Osteoblast (primary cell): Measurements from ENCODE around the gene FBXO36. TPM values are rescaled to one million over a fixed set of nuclear protein-coding genes. Genes with fewer than 3 reads are reported as not detected.

Experiments
- DNase-seq: peaks from one replicate; pipeline ENCODE4 v3.0.0; 2011; ENCODE audit warnings: low spot score, mixed read lengths; ENCODE audit not compliant: insufficient read length; ENCODE audit errors: missing footprints
- H2AFZ ChIP-seq: 2 replicates; pipeline ENCODE4 v1.6.0; 2011; ENCODE audit warnings: mild to moderate bottlenecking, low read length
- H3K27ac ChIP-seq: 2 replicates; pipeline ENCODE4 v1.5.1; 2011; ENCODE audit warnings: mild to moderate bottlenecking, low read depth, low read length, moderate library complexity
- H3K27me3 ChIP-seq: 2 replicates; pipeline ENCODE4 v1.6.0; 2012; ENCODE audit warnings: mild to moderate bottlenecking, control low read depth, inconsistent platforms, low read length, moderate library complexity; ENCODE audit not compliant: insufficient read depth
- H3K36me3 ChIP-seq: 2 replicates; pipeline ENCODE4 v1.5.1; 2011; ENCODE audit warnings: mild to moderate bottlenecking, low read length, control low read depth, moderate library complexity; ENCODE audit not compliant: insufficient read depth
- H3K4me1 ChIP-seq: 2 replicates; pipeline ENCODE4 v1.5.1; 2011; ENCODE audit warnings: mild to moderate bottlenecking, low read length, control low read depth, moderate library complexity; ENCODE audit not compliant: insufficient read depth
- H3K4me2 ChIP-seq: 2 replicates; pipeline ENCODE4 v1.6.0; 2011; ENCODE audit warnings: mild to moderate bottlenecking, low read length; ENCODE audit not compliant: insufficient read depth
- H3K4me3 ChIP-seq: fragments of 200-600 bp; sonication (generic); 3 replicates; pipeline ENCODE4 v1.5.1; 2012; ENCODE audit warnings: mild to moderate bottlenecking, low read length, inconsistent platforms; ENCODE audit not compliant: insufficient read depth
- H3K79me2 ChIP-seq: 2 replicates; pipeline ENCODE4 v1.6.0; 2012; ENCODE audit warnings: mild to moderate bottlenecking, low read length, control low read depth, inconsistent platforms; ENCODE audit not compliant: insufficient read depth
- H3K9me3 ChIP-seq: 2 replicates; pipeline ENCODE4 v1.5.1; 2011; ENCODE audit warnings: low read depth, low read length, control low read depth
- H4K20me1 ChIP-seq: 2 replicates; pipeline ENCODE4 v1.6.0; 2012; ENCODE audit warnings: mild to moderate bottlenecking, low read length, control low read depth; ENCODE audit not compliant: insufficient read depth
- total RNA-seq: library from RNA; depleted of rRNA; stranded (reverse); fragments of >200 nt; gene quantifications from 2 replicates; pipeline ENCODE4 v1.2.3, GENCODE V29; 2012
- TF ChIP-seq, protein P1 (sequence below): IDR thresholded peaks from 2 replicates; pipeline ENCODE4 v1.5.1; 2011; ENCODE audit warnings: mild to moderate bottlenecking, low read depth, low read length, moderate library complexity; ENCODE audit errors: extremely low read depth

FBXO36 gene
- total RNA-seq, 1 donor, result 6.9 TPM

- H4K20me1 ChIP-seq, result peaks cover 44% of the 10 kb centered on the region
- H2AFZ ChIP-seq, result no peak overlapping the region
- H3K36me3 ChIP-seq, result no peaks in the 10 kb centered on the region
- H3K4me3 ChIP-seq, result no peak overlapping the region
- TF ChIP-seq, protein P1, sequence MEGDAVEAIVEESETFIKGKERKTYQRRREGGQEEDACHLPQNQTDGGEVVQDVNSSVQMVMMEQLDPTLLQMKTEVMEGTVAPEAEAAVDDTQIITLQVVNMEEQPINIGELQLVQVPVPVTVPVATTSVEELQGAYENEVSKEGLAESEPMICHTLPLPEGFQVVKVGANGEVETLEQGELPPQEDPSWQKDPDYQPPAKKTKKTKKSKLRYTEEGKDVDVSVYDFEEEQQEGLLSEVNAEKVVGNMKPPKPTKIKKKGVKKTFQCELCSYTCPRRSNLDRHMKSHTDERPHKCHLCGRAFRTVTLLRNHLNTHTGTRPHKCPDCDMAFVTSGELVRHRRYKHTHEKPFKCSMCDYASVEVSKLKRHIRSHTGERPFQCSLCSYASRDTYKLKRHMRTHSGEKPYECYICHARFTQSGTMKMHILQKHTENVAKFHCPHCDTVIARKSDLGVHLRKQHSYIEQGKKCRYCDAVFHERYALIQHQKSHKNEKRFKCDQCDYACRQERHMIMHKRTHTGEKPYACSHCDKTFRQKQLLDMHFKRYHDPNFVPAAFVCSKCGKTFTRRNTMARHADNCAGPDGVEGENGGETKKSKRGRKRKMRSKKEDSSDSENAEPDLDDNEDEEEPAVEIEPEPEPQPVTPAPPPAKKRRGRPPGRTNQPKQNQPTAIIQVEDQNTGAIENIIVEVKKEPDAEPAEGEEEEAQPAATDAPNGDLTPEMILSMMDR, result no peak
- peaks cover 99% of the 10 kb centered on the region for H3K79me2 ChIP-seq
- no peak for DNase-seq
- H3K4me1 ChIP-seq, result no peaks in the 10 kb centered on the region
- no peak overlapping the region for H3K4me2 ChIP-seq
- H3K9me3 ChIP-seq, result no peaks in the 10 kb centered on the region
- H3K27me3 ChIP-seq, result no peaks in the 10 kb centered on the region
- no peak overlapping the region for H3K27ac ChIP-seq
These were observed 37.3 kb upstream of the FBXO36 start for GRCh38 chr2:229884775-229885699.

DNA sequence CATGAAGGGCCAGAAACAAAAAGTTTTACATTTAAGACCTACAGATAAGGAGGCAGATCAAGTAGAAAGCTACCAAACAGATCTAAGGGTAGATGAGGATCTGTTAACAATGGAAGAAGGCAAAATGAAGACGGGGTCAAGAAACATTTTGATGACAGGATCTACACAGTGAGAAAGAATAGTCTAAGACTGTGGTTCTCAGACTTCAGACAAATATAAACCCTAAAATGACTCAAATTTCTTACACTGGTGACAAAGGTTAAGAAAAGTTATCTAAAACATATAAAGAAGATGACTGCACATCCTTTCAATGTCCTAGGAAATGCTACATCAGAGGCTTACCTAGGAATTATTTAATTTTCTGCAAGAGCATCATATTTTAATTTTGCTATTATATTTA is 34.9 kb upstream of the FBXO36 start:
- TF ChIP-seq, protein P1, result no peak
- H3K36me3 ChIP-seq, result no peaks in the 10 kb centered on the region
- H3K79me2 ChIP-seq, result peaks cover 99% of the 10 kb centered on the region
- H3K9me3 ChIP-seq, result no peaks in the 10 kb centered on the region
- no peak overlapping the region for H3K4me3 ChIP-seq
- DNase-seq, result no peak
- no peak overlapping the region for H3K27ac ChIP-seq
- H2AFZ ChIP-seq, result no peak overlapping the region
- H3K4me2 ChIP-seq, result no peak overlapping the region
- H3K27me3 ChIP-seq, result no peaks in the 10 kb centered on the region
- peaks cover 40% of the 10 kb centered on the region for H4K20me1 ChIP-seq
- no peaks in the 10 kb centered on the region for H3K4me1 ChIP-seq

DNA sequence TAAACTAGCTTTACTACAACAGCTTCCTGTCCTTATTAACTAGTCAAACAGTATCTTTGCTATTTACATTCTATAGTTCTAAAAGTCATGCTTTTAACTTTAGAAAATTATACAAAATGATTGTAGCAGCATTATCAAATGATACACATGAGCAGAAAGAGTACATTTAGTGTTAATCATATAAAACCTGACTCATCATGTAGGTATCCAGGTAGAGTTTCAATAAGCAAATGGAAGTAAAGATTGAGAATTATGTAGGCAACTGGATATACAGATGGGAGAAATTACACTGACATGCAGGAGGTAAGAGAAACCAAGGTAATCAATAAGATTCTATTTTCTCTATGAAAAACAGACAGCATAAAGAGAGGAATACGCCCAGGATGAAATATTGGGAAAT is 34.3 kb upstream of the FBXO36 start:
- no peaks in the 10 kb centered on the region for H3K4me1 ChIP-seq
- no peak overlapping the region for H3K4me3 ChIP-seq
- H2AFZ ChIP-seq, result no peak overlapping the region
- H3K36me3 ChIP-seq, result no peaks in the 10 kb centered on the region
- H3K27ac ChIP-seq, result no peak overlapping the region
- no peak overlapping the region for H3K4me2 ChIP-seq
- H4K20me1 ChIP-seq, result peaks cover 35% of the 10 kb centered on the region
- no peak for DNase-seq
- H3K9me3 ChIP-seq, result no peaks in the 10 kb centered on the region
- TF ChIP-seq, protein P1, result no peak
- no peaks in the 10 kb centered on the region for H3K27me3 ChIP-seq
- H3K79me2 ChIP-seq, result peaks cover 99% of the 10 kb centered on the region

- peaks cover 99% of the 10 kb centered on the region for H3K79me2 ChIP-seq
- peaks cover 39% of the 10 kb centered on the region for H4K20me1 ChIP-seq
- H3K27me3 ChIP-seq, result no peaks in the 10 kb centered on the region
- H3K4me2 ChIP-seq, result no peak overlapping the region
- H3K36me3 ChIP-seq, result no peaks in the 10 kb centered on the region
- no peak overlapping the region for H3K4me3 ChIP-seq
- no peaks in the 10 kb centered on the region for H3K9me3 ChIP-seq
- TF ChIP-seq, protein P1, result no peak
- H3K4me1 ChIP-seq, result no peaks in the 10 kb centered on the region
- no peak overlapping the region for H2AFZ ChIP-seq
- no peak overlapping the region for H3K27ac ChIP-seq
- no peak for DNase-seq
These were observed 33.3 kb upstream of the FBXO36 start for GRCh38 chr2:229889023-229889422.
